Measurements from ENCODE around the gene MOSMO.
A peak's percentile ranks its signal among the peaks of the same experiment; 100 is the strongest.
"Not testable (repeated sequence)": the region's sequence is repeated elsewhere in the genome, so short reads cannot be mapped to it uniquely, and the experiment has no call there.

The MOSMO gene

DNA sequence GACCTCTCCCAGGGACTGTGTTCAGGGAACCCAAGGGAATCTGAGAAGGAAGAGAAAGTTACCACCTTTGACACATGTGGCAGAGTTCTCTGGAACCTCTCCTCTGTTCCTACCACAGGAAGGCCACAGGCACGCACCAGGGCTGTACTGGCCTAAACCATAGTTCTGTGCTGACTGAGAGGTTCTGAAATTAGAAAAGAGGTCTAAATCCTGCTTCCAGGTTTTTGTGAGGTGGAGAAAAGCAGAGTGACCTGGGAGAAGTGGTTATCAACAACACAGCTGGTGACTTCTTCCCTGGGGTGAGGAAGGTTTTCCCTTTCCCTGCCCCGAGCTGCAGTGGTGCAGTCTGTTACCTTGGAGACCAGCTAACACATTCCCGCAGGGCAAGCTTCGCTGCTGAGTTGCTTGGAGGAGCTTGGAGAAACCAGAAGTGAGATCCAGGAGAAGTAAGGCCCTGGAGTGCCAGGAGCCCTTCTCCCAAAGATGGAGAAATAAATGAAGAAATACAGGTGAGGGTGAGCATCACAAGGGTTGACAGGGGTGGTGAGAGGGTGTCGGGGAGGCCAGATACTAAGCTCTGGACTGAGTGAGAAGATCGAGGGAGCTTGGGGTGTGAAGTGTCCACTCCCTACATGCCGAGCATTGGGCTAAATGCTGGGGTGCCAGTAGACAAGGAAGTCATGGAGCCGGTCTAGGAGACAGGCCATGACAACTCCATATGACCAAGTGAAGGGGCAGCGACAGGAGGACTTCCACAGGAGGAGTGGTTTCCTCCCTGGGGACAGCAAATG is 84.4 kb downstream of the MOSMO start, which contains the start of gene VWA3A:
Gene VWA3A, plus strand, starts transcription at position 399 of the 791 bp plus-strand sequence. Its CDS starts 97 bp downstream, at position 496.
- H3K27ac ChIP-seq (ENCODE audit: low read depth, low read length, severe bottlenecking): peak within 1 kb of the TSS; percentile 62
- no peak within 1 kb of the TSS for H3K4me3 ChIP-seq (ENCODE audit: extremely low read depth, insufficient read depth, low read length, poor library complexity, severe bottlenecking)
- WGBS, 2 experiments (ENCODE audit: insufficient coverage in 2 of 2): 52 to 60% methylated on average over 6 of the region's 9 CpGs
- H3K9me3 ChIP-seq (ENCODE audit: control insufficient read depth, low read length): no peaks in the 10 kb centered on the region
- H3K4me1 ChIP-seq (ENCODE audit: control insufficient read depth, insufficient read depth, low read length, poor library complexity, severe bottlenecking): peaks cover 4% of the 10 kb centered on the region
- H3K36me3 ChIP-seq (ENCODE audit: control insufficient read depth, insufficient read depth, low read length): no peaks in the 10 kb centered on the region

DNA sequence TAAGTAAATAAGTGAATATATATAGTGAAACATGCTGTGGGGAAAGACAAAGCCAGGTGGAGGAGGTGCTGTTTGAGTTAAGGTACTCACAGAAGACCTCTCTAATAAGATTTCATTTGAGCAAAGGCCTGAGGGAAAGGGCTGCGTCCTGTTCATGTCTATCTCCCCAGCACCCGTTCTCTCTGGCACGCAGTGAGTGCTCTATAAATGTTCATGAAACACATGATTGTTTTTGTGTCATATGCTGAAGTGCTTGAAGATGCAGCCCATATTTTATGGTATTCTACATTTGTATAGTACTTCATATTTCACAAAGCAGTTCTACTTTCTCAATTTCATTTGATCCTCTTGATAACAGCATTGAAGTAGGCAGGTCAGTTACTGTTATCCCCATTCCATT is 85.4 kb downstream of the MOSMO start:
- WGBS, 2 experiments (ENCODE audit: insufficient coverage in 2 of 2): no CpG with 5 or more reads among the region's 3 CpGs
- Histone ChIP-seq H3K27ac (ENCODE audit: low read depth, low read length, severe bottlenecking) (no peak overlapping the region), H3K4me1 (ENCODE audit: control insufficient read depth, insufficient read depth, low read length, poor library complexity, severe bottlenecking) (peaks cover 4% of the 10 kb centered on the region), H3K4me3 (ENCODE audit: extremely low read depth, insufficient read depth, low read length, poor library complexity, severe bottlenecking) (no peak overlapping the region), H3K9me3 (ENCODE audit: control insufficient read depth, low read length) (no peaks in the 10 kb centered on the region), H3K36me3 (ENCODE audit: control insufficient read depth, insufficient read depth, low read length) (no peaks in the 10 kb centered on the region)

DNA sequence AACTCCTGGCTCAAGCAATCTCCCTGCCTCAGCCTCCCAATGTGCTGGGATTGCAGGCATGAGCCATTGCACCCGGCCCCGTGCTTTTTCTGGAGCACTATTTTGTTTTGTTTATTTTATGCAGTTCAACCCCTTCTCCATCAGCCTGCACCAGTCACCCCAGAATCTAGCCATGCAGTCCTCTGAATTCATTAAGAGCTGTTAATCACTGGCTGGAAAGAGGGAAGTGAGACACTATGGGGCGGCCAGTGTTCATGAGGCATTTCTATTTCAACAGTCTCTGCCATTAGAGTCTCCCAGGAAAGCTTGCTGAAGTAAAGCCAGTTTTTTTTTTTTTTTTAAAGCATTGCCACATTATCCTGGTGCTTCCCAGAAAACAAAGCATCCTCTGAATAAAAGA is 86.1 kb downstream of the MOSMO start:
- no peaks in the 10 kb centered on the region for H3K9me3 ChIP-seq (ENCODE audit: control insufficient read depth, low read length)
- H3K4me3 ChIP-seq (ENCODE audit: extremely low read depth, insufficient read depth, low read length, poor library complexity, severe bottlenecking): no peak overlapping the region
- peaks cover 4% of the 10 kb centered on the region for H3K4me1 ChIP-seq (ENCODE audit: control insufficient read depth, insufficient read depth, low read length, poor library complexity, severe bottlenecking)
- no peak overlapping the region for H3K27ac ChIP-seq (ENCODE audit: low read depth, low read length, severe bottlenecking)
- 83 to 89% methylated on average over 1 to 3 of the region's 3 CpGs for WGBS, 2 experiments (ENCODE audit: insufficient coverage in 2 of 2)
- no peaks in the 10 kb centered on the region for H3K36me3 ChIP-seq (ENCODE audit: control insufficient read depth, insufficient read depth, low read length)

DNA sequence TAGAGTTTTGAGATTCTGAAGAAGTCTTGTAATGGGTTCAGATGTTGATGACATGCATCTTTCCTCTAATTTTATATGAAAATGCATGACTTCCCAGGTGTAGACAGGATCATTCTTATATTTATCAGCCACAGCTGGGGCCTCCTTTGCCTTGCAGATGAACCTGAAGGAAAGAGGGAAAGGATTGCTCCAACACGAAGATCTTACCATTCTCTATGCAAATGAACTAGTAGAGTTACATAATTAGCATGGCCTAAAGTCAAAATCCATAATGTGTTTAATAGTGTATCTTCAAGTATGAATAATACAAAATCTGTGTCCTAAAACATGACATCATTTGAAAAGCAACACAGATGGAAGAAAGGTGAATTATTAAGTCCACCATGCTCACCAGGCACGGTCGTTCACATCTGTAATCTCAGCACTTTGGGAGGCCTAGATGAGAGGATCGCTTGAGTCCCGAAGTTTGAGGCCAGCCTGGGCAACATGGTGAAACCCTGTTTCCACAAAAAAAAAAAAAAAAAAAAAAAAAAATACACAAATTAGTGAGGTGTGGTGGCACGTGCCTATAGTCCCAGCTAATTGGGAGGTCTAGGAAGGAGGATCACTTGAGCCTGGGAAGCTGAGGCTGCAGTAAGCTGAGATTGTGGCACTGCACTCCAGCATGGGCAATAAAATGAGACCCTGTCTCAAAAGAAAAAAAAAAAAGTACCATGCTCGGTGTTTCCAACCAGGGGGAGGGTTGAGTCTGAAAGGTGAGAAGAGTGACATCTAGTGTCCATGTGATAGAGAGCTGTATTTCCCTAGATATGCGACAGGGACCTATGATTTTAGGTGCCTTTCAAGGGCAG is 90.7 kb downstream of the MOSMO start:
- Histone ChIP-seq H3K4me1 (ENCODE audit: control insufficient read depth, insufficient read depth, low read length, poor library complexity, severe bottlenecking) (no peaks in the 10 kb centered on the region), H3K27ac (ENCODE audit: low read depth, low read length, severe bottlenecking) (no peak overlapping the region), H3K9me3 (ENCODE audit: control insufficient read depth, low read length) (no peaks in the 10 kb centered on the region), H3K36me3 (ENCODE audit: control insufficient read depth, insufficient read depth, low read length) (no peaks in the 10 kb centered on the region), H3K4me3 (ENCODE audit: extremely low read depth, insufficient read depth, low read length, poor library complexity, severe bottlenecking) (no peak overlapping the region)
- WGBS, 2 experiments (ENCODE audit: insufficient coverage in 2 of 2): 20 to 48% methylated on average over 2 to 5 of the region's 8 CpGs

DNA sequence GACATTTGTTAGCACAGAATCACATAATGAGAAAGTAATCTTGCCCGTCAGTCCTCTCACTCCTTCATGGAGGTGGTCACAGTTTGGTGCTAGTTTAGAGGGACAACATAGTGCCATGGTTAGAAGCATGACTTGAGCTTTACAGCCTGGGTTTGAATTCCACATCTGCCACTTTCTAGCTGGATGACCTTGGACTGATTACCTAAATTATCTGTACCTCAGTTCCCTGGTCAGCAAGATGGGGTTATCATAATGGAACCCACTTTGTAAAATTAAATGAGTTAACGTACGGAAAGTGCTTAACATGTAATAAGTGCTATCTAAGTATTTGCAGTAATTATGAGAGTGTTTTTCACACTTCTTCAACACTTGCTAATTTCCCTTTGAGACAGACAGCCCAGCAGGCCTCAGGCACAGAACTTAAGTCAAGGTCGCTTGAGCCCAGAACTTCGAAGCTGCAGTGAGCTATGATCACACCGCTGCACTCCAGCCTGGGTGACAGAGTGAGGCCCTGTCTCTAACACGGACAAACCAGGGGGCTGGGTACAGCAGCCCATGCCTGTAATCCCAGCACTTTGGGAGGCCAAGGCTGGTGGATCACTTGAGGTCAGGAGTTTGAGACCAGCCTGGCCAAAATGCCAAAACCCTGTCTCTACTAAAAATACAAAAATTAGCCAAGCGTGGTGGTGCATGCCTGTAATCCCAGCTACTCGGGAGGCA is 91.5 kb downstream of the MOSMO start:
- no peak overlapping the region for H3K27ac ChIP-seq (ENCODE audit: low read depth, low read length, severe bottlenecking)
- no peaks in the 10 kb centered on the region for H3K36me3 ChIP-seq (ENCODE audit: control insufficient read depth, insufficient read depth, low read length)
- no peak overlapping the region for H3K4me3 ChIP-seq (ENCODE audit: extremely low read depth, insufficient read depth, low read length, poor library complexity, severe bottlenecking)
- 78 to 82% methylated on average over 5 to 6 of the region's 9 CpGs for WGBS, 2 experiments (ENCODE audit: insufficient coverage in 2 of 2)
- no peaks in the 10 kb centered on the region for H3K4me1 ChIP-seq (ENCODE audit: control insufficient read depth, insufficient read depth, low read length, poor library complexity, severe bottlenecking)
- no peaks in the 10 kb centered on the region for H3K9me3 ChIP-seq (ENCODE audit: control insufficient read depth, low read length)

DNA sequence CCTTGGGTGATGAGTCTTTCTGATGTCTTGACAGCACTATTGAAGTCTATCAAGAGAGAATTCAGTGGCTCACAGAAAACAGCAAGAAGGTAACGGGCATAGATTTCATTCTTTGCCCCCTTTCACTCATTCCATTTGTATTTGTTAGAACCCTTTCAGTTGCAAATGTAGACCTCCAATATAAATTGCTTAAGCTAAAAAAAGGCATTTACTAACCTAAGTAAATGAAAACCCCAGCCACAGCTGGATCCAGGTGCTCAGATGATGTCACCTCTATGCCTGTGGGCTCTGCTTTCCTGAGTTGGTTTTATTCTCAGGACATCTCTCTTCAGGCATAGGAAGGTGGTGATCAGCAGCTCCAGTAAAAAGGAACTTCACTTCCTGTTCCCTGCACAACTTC is 95.5 kb downstream of the MOSMO start:
- WGBS, 2 experiments (ENCODE audit: insufficient coverage in 2 of 2): 70% methylated on average over 1 of the region's 1 CpG; no CpG with 5 or more reads in 1 of the 2 experiments
- H3K4me1 ChIP-seq (ENCODE audit: control insufficient read depth, insufficient read depth, low read length, poor library complexity, severe bottlenecking): no peaks in the 10 kb centered on the region
- no peak overlapping the region for H3K4me3 ChIP-seq (ENCODE audit: extremely low read depth, insufficient read depth, low read length, poor library complexity, severe bottlenecking)
- no peaks in the 10 kb centered on the region for H3K9me3 ChIP-seq (ENCODE audit: control insufficient read depth, low read length)
- H3K36me3 ChIP-seq (ENCODE audit: control insufficient read depth, insufficient read depth, low read length): no peaks in the 10 kb centered on the region
- no peak overlapping the region for H3K27ac ChIP-seq (ENCODE audit: low read depth, low read length, severe bottlenecking)

DNA sequence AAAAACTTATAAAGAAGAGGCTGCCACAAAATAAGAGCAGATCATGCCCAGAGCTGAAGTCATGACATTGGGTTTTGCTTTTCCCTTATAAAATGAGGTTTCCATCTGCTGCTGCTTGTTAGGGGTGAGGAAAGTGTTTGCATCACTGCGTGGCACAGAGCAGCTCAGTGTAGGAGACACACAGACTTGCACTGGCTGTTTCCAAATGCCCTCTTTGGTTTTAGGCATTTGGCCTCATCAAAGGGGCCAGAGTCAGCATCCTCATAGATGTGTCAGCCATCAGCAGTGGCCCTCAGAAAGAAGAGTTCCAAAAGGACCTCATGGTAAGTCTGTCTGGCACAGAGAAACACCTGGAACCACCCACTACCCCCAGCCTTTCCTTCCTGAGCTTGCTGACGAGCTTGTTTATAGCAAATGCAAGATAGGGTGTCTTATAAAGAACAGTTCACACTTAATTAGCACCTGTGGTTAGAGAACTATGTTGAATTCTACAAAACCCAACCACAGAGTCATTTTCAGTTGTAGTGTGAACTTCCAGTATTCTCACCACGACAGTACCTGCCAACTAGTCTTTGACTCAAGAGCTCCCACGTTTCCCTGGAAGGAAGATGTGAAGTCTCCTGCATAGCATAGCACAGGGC is 101.5 kb downstream of the MOSMO start:
- Histone ChIP-seq H3K4me1 (ENCODE audit: control insufficient read depth, insufficient read depth, low read length, poor library complexity, severe bottlenecking) (no peaks in the 10 kb centered on the region), H3K27ac (ENCODE audit: low read depth, low read length, severe bottlenecking) (no peak overlapping the region), H3K4me3 (ENCODE audit: extremely low read depth, insufficient read depth, low read length, poor library complexity, severe bottlenecking) (no peak overlapping the region), H3K36me3 (ENCODE audit: control insufficient read depth, insufficient read depth, low read length) (no peaks in the 10 kb centered on the region), H3K9me3 (ENCODE audit: control insufficient read depth, low read length) (no peaks in the 10 kb centered on the region)
- 83 to 86% methylated on average over 1 of the region's 4 CpGs for WGBS, 2 experiments (ENCODE audit: insufficient coverage in 2 of 2)

DNA sequence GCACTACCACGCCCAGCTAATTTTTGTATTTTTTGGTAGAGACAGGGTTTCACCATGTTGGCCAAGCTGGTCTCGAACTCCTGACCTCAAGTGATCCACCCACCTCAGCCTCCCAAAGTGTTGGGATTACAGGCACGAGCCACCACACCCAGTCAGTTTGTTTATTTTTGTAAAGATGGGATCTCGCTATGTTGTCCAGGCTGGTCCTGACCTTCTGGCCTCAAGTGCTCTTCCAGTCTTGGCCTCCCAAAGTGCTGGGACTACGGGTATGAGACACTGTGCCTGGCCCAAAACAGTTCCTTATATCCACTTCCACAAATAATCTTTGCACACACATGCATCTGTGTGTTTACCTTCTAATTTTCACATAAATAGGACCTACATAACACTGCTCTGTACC is 103.7 kb downstream of the MOSMO start:
- not testable (repeated sequence) for H3K4me3 ChIP-seq (ENCODE audit: extremely low read depth, insufficient read depth, low read length, poor library complexity, severe bottlenecking); H3K9me3 ChIP-seq (ENCODE audit: control insufficient read depth, low read length); H3K4me1 ChIP-seq (ENCODE audit: control insufficient read depth, insufficient read depth, low read length, poor library complexity, severe bottlenecking); H3K36me3 ChIP-seq (ENCODE audit: control insufficient read depth, insufficient read depth, low read length); H3K27ac ChIP-seq (ENCODE audit: low read depth, low read length, severe bottlenecking)
- 82 to 85% methylated on average over 3 to 4 of the region's 5 CpGs for WGBS, 2 experiments (ENCODE audit: insufficient coverage in 2 of 2)

DNA sequence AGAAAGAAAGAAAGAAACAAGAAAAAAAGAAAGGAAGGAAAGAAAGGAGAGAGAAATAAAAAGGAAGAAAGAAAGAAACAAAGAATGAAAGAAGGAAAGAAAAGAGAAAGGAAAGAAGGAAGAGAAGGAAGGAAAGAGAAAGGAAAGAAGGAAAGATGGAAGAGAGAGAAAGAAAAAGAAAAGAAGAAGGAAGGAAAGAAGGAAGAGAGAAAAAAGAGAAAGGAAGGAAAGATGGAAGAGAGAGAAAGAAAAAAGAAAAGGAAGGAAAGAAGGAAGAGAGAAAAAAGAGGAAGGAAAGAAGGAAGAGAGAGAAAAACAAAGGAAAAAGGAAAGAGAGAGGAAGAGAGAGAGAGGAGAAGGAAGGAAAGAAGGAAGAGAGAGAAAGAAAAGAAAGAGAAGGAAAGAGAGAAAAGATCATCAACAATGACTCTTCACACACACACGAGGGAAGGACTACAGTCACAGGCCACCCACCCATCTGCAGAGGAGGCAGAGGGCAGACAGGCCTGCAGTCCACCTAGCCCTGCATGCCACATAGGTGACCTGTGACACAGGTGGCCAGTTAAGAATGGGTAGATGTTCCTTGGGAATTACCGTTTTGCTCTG is 108.3 kb downstream of the MOSMO start:
- Histone ChIP-seq H3K36me3 (ENCODE audit: control insufficient read depth, insufficient read depth, low read length) (no peaks in the 10 kb centered on the region), H3K4me3 (ENCODE audit: extremely low read depth, insufficient read depth, low read length, poor library complexity, severe bottlenecking) (no peak overlapping the region), H3K9me3 (ENCODE audit: control insufficient read depth, low read length) (no peaks in the 10 kb centered on the region), H3K4me1 (ENCODE audit: control insufficient read depth, insufficient read depth, low read length, poor library complexity, severe bottlenecking) (no peaks in the 10 kb centered on the region), H3K27ac (ENCODE audit: low read depth, low read length, severe bottlenecking) (no peak overlapping the region)
- 78 to 100% methylated on average over 1 to 2 of the region's 2 CpGs for WGBS, 2 experiments (ENCODE audit: insufficient coverage in 2 of 2)

DNA sequence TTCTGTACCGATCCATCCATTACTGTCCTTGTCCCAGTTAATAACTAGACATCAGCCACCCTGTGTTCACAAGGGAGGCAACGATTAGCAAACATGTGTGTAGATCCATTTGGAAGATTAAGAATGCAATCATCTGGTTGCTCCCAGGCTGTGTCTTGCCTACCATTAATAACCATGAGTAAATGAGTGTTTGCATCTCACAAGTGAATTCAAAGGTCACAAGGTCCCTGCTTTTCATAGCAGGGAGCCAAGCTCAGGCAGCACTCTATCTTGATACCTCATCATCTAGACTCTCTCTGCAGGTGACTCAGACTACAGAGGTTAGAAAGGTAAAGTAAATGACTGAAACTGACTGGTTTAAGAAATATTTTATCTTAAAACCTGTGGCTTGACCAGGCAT is 109.7 kb downstream of the MOSMO start:
- 88% methylated on average over 1 of the region's 2 CpGs; no CpG with 5 or more reads in 1 of the 2 experiments for WGBS, 2 experiments (ENCODE audit: insufficient coverage in 2 of 2)
- H3K9me3 ChIP-seq (ENCODE audit: control insufficient read depth, low read length): no peaks in the 10 kb centered on the region
- H3K4me3 ChIP-seq (ENCODE audit: extremely low read depth, insufficient read depth, low read length, poor library complexity, severe bottlenecking): no peak overlapping the region
- H3K36me3 ChIP-seq (ENCODE audit: control insufficient read depth, insufficient read depth, low read length): no peaks in the 10 kb centered on the region
- no peak overlapping the region for H3K27ac ChIP-seq (ENCODE audit: low read depth, low read length, severe bottlenecking)
- H3K4me1 ChIP-seq (ENCODE audit: control insufficient read depth, insufficient read depth, low read length, poor library complexity, severe bottlenecking): no peaks in the 10 kb centered on the region
